ENCODE measurements around the gene EMP3. TPM values are rescaled to one million over a fixed set of nuclear protein-coding genes. Genes with fewer than 3 reads are reported as not detected.

Gene EMP3
- total and polyA plus RNA-seq, 2 of the 13 experiments (the other 11 are each of a cell fraction or from before 2014, with no cell fraction given), result 2.2 to 7.8 TPM

- TF ChIP-seq, protein P1, sequence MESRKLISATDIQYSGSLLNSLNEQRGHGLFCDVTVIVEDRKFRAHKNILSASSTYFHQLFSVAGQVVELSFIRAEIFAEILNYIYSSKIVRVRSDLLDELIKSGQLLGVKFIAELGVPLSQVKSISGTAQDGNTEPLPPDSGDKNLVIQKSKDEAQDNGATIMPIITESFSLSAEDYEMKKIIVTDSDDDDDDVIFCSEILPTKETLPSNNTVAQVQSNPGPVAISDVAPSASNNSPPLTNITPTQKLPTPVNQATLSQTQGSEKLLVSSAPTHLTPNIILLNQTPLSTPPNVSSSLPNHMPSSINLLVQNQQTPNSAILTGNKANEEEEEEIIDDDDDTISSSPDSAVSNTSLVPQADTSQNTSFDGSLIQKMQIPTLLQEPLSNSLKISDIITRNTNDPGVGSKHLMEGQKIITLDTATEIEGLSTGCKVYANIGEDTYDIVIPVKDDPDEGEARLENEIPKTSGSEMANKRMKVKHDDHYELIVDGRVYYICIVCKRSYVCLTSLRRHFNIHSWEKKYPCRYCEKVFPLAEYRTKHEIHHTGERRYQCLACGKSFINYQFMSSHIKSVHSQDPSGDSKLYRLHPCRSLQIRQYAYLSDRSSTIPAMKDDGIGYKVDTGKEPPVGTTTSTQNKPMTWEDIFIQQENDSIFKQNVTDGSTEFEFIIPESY (CRISPR knock-in tag; IDR thresholded peaks at IDR 0.05), result no peak
- no peak for TF ChIP-seq BATF2 (CRISPR knock-in tag; IDR thresholded peaks at IDR 0.05)
- TF ChIP-seq SP4 (CRISPR knock-in tag; IDR thresholded peaks at IDR 0.05), result no peak
- no peak for TF ChIP-seq PRPF4 (IDR thresholded peaks at IDR 0.05; ENCODE audit: low read depth, low read length, poor library complexity, severe bottlenecking)
- TF ChIP-seq, protein P2, sequence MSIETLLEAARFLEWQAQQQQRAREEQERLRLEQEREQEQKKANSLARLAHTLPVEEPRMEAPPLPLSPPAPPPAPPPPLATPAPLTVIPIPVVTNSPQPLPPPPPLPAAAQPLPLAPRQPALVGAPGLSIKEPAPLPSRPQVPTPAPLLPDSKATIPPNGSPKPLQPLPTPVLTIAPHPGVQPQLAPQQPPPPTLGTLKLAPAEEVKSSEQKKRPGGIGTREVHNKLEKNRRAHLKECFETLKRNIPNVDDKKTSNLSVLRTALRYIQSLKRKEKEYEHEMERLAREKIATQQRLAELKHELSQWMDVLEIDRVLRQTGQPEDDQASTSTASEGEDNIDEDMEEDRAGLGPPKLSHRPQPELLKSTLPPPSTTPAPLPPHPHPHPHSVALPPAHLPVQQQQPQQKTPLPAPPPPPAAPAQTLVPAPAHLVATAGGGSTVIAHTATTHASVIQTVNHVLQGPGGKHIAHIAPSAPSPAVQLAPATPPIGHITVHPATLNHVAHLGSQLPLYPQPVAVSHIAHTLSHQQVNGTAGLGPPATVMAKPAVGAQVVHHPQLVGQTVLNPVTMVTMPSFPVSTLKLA (IDR thresholded peaks at IDR 0.05), result no peak
- TF ChIP-seq ZBTB49 (CRISPR knock-in tag; IDR thresholded peaks at IDR 0.05; ENCODE audit: borderline replicate concordance), result no peak
- TF ChIP-seq ZNF431 (CRISPR knock-in tag; IDR thresholded peaks at IDR 0.05; ENCODE audit: borderline replicate concordance, low read depth), result no peak
- TF ChIP-seq ZBTB38 (CRISPR knock-in tag; IDR thresholded peaks at IDR 0.05), result no peak
- no peak for TF ChIP-seq GPN1 (CRISPR knock-in tag; IDR thresholded peaks at IDR 0.05; ENCODE audit: borderline replicate concordance)
- TF ChIP-seq FOXK1 (CRISPR knock-in tag; IDR thresholded peaks at IDR 0.05; ENCODE audit: borderline replicate concordance, low read depth), result no peak
- TF ChIP-seq FOXJ3 (CRISPR knock-in tag; IDR thresholded peaks at IDR 0.05; ENCODE audit: borderline replicate concordance), result no peak
- no peak for TF ChIP-seq ZNF101 (CRISPR knock-in tag; IDR thresholded peaks at IDR 0.05; ENCODE audit: borderline replicate concordance, low read depth)
- TF ChIP-seq ZNF280D (CRISPR knock-in tag; IDR thresholded peaks at IDR 0.05), result no peak
- no peak for TF ChIP-seq CBX2 (IDR thresholded peaks at IDR 0.05; ENCODE audit: low read depth, low read length)
- no peak for TF ChIP-seq CBX2 (CRISPR knock-in tag; IDR thresholded peaks at IDR 0.05; ENCODE audit: low read depth)
- no peak for TF ChIP-seq ZFYVE20 (CRISPR knock-in tag; IDR thresholded peaks at IDR 0.05; ENCODE audit: borderline replicate concordance, low read depth)
- no peak for TF ChIP-seq ZIK1 (CRISPR knock-in tag; IDR thresholded peaks at IDR 0.05; ENCODE audit: borderline replicate concordance, low read depth)
- no peak for TF ChIP-seq ZNF674 (CRISPR knock-in tag; IDR thresholded peaks at IDR 0.05; ENCODE audit: low read depth)
- no peak for TF ChIP-seq IRF1 (CRISPR knock-in tag; IDR thresholded peaks at IDR 0.05; ENCODE audit: low read depth)
- no peak for TF ChIP-seq HCFC1 (IDR thresholded peaks at IDR 0.05; ENCODE audit: low read depth, low read length)
Observed at GRCh38 chr19:48295458-48295857, 29.9 kb upstream of the EMP3 start (continued).
